Right ventricle myocardium inferior (tissue), 1 donor: ENCODE results near the gene PIGQ. TPM values are rescaled to one million over a fixed set of nuclear protein-coding genes. Genes with fewer than 3 reads are reported as not detected.
"Not testable (repeated sequence)": the region's sequence is repeated elsewhere in the genome, so short reads cannot be mapped to it uniquely, and the experiment has no call there.

Experiments used
- ATAC-seq: fragments of 200-7000 bp; cut with Tn5 transposase; one replicate; pipeline ENCODE4 v1.9.1; 2020; ENCODE audit warnings: mild to moderate bottlenecking, moderate library complexity
- DNase-seq: peaks from one replicate; pipeline ENCODE4 v3.0.0; 2021; ENCODE audit errors: missing footprints
- intact Hi-C: fragments of 100-400 bp; cut with DNase I; formaldehyde crosslinking; loops from one replicate; pipeline ENCODE4 v1.11.0; 2022
- total RNA-seq: library from RNA; stranded (reverse); fragmentation: NEBNext Ultra II Directional; extraction: Animal tissue kit (Norgen Biotek cat#: 25700); gene quantifications from one replicate; pipeline ENCODE4 v1.2.1, GENCODE V29; 2021
- donor health status: DM: no; HTN: yes; CAD: no; lungs with severe emphysema.

Gene PIGQ
- total RNA-seq, 1 donor from 2014 or later, result 16.6 TPM

DNA sequence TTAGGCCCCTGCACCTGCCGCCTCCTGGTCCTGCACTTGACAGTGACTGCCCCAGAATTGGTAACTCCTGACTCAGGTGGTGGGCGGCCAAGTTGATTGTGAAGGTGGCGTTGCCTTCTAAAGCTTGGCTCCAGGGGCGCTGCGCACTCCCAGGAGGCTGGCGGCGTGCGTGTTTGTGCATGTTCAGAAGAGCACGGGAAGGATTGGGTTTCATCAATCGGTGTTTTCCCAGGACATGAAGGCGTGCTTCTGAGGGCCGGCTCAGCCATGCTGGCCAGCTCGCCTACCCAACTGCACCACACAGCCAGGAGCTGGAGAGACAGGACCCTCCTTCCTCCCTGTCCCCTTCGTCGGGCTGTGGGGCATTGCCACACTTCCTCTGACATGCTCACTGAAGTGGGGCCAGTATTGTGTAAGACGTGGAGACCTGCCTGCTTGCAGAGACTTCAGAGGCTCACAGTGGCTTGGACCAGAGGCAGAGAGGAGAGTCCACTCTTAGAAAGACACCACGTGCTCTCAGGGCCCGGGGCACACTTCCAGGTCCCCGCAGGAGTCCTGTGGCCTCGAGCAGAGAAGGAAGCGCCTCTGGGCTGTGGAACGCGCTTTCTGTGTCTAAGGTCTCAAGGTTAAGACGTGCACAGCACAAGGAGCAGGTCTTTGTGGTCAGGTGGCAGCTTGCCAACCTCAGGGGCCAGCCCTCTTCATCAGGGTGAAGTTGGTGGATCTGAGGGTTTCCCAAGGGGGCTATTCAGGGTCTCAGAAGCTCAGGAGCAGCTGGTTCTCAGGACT lies 22.9 kb downstream of the PIGQ start:
- DNase-seq (no peak), ATAC-seq (no peak)
- intact Hi-C loops, result no loop called here

GRCh38 chr16:593406-593805 lies 23.6 kb downstream of the PIGQ start:
- intact Hi-C loops, result no loop called here
- ATAC-seq, result no peak
- no peak for DNase-seq

- DNase-seq, result no peak
- intact Hi-C loops, result no loop called here
- no peak for ATAC-seq
These were observed 24.0 kb downstream of the PIGQ start for GRCh38 chr16:593807-594206.

GRCh38 chr16:595094-595528 lies 25.3 kb downstream of the PIGQ start:
- no peak for DNase-seq
- intact Hi-C loops, result no loop called here
- no peak for ATAC-seq

- DNase-seq (no peak), ATAC-seq (no peak)
- intact Hi-C loops, result no loop called here
These were observed 26.4 kb downstream of the PIGQ start for GRCh38 chr16:595942-596735.

DNA sequence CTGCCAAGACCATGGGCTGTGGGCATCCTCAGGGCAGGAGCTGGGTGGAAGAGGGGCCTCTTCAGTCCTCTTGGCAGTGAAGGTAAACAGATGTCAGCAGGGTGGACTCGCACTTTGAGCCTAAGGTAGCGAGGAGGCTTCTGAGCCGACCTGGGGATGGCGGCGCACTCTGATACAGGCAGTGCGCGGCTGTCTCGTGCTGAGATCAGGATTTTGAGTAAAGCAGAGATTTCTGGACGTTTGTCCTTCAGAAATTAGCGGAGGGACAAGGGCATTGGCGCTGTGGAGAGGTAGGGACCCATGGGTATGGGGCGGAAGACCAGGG lies 26.9 kb downstream of the PIGQ start:
- DNase-seq, result no peak
- ATAC-seq, result no peak
- intact Hi-C loops, result no loop called here

DNA sequence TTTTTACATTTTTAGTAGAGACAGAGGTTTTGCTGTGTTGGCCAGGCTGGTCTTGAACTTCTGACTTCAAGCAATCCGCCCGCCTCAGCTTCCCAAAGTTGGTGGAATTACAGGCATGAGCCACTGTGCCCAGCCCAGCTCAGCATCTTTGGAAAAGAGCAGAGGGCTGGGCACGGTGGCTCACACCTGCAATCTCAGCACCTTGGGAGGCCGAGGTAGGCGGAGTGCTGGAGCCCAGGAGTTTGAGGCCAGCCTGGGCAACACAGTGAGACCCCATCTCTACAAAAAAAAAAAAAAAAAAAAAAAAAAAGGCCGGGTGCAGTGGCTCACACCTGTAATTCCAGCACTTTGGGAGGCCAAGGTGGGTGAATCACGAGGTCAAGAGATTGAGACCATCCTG lies 27.9 kb downstream of the PIGQ start:
- DNase-seq, ATAC-seq, intact Hi-C loops: not testable (repeated sequence)

GRCh38 chr16:598823-599739 lies 29.3 kb downstream of the PIGQ start:
- no peak for DNase-seq
- ATAC-seq, result no peak
- intact Hi-C loops, result no loop called here

DNA sequence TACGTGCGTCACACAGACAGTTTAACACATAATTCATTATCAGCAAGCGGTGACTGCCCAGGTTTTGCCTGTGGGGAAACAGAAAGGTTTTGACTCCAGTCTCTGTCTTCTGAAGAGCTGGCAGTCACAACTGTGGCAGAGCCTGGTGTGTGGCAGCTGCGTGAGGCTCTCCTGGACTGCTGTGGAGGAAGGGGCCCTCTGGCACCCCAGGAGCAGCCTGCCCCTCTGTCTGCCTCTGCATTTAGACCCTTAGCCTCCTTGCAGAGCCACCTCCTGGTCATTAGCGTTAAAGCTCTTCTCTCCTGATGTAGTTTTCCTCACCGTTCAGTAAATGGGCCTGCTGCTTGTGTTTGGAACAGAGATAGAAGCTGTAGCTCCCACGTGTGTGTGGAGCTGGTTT lies 31.0 kb downstream of the PIGQ start:
- ATAC-seq (no peak), DNase-seq (peak; percentile 18)
- intact Hi-C loops, result no loop called here

DNA sequence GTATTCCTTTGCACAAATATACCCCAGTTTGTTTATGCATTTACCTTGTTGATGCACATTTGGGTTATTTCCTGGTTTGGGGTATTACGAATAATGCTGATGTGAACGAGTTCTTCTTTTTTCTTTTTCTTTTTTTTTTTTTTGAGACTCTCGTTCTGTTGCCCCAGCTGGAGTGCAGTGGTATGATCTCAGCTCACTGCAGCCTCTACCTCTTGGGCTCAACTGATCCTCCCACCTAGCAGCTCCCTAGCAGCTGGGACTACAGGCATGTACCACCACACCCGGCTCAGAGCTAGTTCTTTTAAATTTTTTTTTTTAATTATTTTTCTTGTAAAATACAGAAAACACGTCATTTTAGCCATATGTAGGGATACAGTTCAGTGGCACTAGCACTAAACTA lies 34.2 kb downstream of the PIGQ start:
- intact Hi-C loops, result no loop called here
- DNase-seq (no peak), ATAC-seq (no peak)

DNA sequence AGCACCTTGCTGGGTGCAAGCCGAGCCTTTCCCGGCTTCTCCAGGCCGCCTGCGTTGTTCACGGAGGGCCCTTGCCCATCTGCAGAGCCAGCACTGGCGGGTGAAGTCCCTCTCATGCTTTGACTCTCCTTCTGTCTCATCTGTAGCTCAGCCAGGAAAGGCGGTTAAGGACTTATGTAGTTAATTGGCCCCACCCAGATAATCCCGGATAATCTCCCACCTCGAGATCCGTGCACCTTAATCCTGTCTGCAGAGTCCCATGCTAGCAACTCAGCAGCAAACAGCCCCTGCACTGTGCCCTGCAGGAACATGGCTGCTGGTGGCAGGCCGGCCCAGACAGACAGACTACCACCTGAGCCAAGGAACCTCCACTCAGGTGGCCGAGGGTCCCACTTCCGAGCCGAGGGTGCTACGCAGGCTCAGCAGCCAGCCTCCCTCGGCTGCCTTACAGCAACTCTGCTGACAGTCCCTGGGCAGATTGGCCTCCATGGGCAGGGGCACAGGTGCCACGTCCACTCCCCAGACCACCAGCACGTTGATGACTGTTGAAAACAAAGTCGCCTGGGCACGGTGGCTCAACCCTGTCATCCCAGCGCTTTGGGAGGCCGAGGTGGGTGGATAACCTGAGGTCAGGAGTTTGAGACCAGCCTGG lies 37.0 kb downstream of the PIGQ start:
- intact Hi-C loops, result no loop called here
- peak; percentile 45 for DNase-seq
- ATAC-seq, result no peak

GRCh38 chr16:608019-608418 lies 38.3 kb downstream of the PIGQ start:
- intact Hi-C loops, result no loop called here
- ATAC-seq, result no peak
- DNase-seq, result no peak

DNA sequence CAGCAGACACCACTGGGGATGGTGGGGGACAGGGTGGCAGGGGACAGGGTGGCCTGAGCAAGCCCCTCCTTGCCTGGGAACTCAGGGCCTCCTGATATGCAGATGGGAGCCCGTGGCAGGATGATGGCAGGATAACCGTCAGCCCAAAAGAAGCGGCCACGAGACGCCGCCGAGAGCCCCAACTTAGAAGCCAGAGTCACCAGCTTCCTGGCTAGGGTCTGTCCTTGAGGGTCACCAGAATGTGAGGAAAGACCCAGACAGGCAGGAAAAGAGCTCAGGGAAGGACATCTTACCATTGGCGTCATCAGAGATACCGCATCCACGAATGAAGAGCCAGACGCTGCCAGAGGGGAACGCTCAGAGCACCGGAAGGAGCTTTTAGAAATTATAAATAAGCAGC lies 39.5 kb downstream of the PIGQ start:
- DNase-seq (peak; percentile 3), ATAC-seq (no peak)
- intact Hi-C loops, result no loop called here

DNA sequence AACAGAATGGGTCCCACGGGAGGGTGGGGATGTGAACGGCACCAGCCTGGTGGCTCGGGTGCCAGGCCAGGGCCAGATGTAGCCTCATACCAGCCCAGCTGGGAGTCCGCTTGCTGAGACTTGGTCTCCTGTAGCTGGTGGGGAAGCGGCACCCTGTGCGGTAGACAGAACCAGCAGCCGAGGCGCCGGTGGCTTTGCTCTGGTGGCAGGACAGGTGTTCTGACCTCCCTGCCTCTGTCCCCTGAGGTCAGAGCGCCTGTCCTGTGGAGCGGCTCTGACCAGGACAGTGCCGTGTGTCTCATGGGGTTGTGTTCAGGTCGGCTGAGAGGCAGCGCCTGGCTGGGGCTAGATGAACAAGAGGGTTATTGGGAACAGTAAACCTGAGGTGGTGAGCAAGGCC lies 40.2 kb downstream of the PIGQ start:
- intact Hi-C loops, result no loop called here
- ATAC-seq (no peak), DNase-seq (peak; percentile 67)

DNA sequence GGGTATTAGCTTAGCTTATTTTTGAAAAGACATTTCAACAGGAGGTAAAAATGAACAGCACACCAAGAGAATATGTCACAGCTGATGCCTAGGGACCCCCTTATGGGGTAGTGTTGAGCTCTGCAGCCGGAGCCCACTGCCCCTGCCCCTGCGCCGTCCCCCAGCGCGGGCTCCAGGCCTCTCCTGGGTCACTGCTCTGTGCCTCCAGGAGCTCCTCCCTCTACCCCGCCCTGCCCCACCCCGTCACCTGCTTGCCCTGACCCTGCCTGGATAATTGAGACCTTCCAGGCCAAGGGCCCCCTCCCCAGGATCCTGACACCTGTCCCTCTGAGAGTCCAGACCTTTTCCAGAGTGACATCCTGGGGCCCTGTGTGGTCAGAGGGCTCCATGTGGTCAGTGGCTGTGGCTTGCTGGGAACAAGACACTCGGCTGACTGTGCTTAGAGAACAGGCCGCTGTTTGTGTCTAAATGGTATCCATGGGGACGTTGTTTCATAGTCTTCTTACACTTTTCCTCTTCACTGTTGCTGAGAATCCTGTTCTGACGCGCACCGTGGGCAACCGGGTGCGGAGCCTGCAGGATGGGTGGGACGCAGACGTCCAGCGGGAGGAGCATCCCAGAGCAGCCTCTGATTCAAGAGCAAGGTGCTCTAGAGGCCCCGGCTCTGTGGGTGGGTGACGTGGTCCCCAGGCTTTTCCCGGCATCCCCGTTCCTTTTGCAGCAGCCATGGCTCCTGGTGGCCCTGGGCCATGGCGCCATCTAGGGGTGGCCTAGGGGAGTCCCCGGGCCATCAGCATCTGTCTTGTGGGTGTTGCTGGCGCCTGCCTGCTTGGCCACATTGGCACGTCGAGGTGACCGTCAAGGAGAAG lies 41.0 kb downstream of the PIGQ start:
- intact Hi-C loops, result no loop called here
- ATAC-seq (peak; percentile 54), DNase-seq (peak; percentile 78)

GRCh38 chr16:615122-615521 lies 45.4 kb downstream of the PIGQ start:
- DNase-seq, result peak; percentile 55
- intact Hi-C loops, result no loop called here

DNA sequence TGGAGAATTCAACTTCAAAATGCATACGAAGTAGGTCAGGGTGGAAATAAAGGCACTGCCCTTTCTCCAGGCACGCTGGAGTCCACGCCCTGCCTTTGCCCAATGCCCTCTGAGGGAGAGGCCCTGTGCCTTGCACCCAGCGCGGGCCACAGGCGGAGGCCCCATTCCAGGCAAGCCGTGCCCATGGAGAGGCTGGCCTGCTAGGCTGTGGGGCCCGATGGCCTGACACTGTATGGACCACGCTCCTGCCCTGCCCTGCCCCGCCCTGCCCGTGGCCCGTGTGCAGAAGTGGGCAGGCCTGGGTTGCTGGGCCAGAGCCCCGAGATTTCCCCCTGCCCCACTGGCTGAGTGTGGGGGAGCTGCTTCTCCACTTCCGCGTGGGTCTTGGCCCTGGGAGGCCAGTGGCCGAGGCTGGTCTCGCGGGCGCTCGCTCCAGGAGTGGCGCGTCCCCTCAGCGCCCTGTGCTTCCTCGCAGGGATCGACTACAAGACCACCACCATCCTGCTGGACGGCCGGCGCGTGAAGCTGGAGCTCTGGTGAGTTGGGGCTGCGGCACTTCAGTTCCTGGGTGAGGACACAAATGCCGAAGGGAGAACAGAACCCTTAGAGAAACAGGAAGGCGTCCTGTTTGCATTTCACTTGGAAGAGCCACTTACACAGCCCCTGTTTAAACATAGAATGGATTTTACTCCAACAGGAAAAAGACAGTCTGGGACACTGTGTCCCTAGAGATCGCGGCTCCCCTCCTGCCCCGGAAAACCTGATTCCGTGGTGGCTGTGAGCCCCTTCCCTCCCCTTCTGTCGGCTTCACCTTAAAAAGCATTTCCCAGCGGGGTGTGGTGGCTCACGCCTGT lies 47.2 kb downstream of the PIGQ start:
- DNase-seq (peak; percentile 58), ATAC-seq (peak; percentile 16)
- intact Hi-C loops, result no loop called here

More at GRCh38 chr16:615122-615521, 45.4 kb downstream of the PIGQ start:
- ATAC-seq, result no peak
